GM23338 (cell line): Measurements from ENCODE around the gene UFM1. TPM values are rescaled to one million over a fixed set of nuclear protein-coding genes. Genes with fewer than 3 reads are reported as not detected.

ENCODE experiments used
- ATAC-seq: fragments of 200-7000 bp; cut with Tn5 transposase; 3 replicates; pipeline ENCODE4 v1.9.1; 2020
- DNase-seq: peaks from one replicate; pipeline ENCODE4 v3.0.0-alpha.2; 2015; ENCODE audit warnings: low spot score
- H2AFZ ChIP-seq: fragments of 200-600 bp; sonication (generic); 2 replicates; pipeline ENCODE4 v1.8.0; 2016; ENCODE audit warnings: antibody characterized with exemption, mild to moderate bottlenecking, moderate library complexity
- H3F3A ChIP-seq: fragments of 200-600 bp; sonication (generic); replicated peaks from 2 replicates; pipeline ENCODE4 v1.8.0; 2017; ENCODE audit warnings: antibody characterized with exemption, mixed run types, low read depth
- H3K27ac ChIP-seq: fragments of 200-600 bp; sonication (generic); 2 replicates; pipeline ENCODE4 v1.6.1; 2016; ENCODE audit warnings: low read depth
- H3K27me3 ChIP-seq: fragments of 200-600 bp; sonication (generic); 2 replicates; pipeline ENCODE4 v1.8.0; 2016; ENCODE audit warnings: mild to moderate bottlenecking, mixed run types, moderate library complexity; ENCODE audit not compliant: insufficient read depth
- H3K36me3 ChIP-seq: fragments of 200-600 bp; sonication (generic); 2 replicates; pipeline ENCODE4 v1.8.0; 2016; ENCODE audit warnings: mild to moderate bottlenecking; ENCODE audit not compliant: insufficient read depth
- H3K4me1 ChIP-seq: fragments of 200-600 bp; sonication (generic); 2 replicates; pipeline ENCODE4 v1.8.0; 2016; ENCODE audit warnings: mild to moderate bottlenecking, moderate library complexity; ENCODE audit not compliant: insufficient read depth
- H3K4me2 ChIP-seq: fragments of 200-600 bp; sonication (generic); 2 replicates; pipeline ENCODE4 v1.7.1; 2017; ENCODE audit warnings: mixed run types
- H3K4me3 ChIP-seq: fragments of 200-600 bp; sonication (generic); 2 replicates; pipeline ENCODE4 v1.6.1; 2016; ENCODE audit warnings: mixed run types
- H3K79me2 ChIP-seq: fragments of 200-600 bp; sonication (generic); replicated peaks from 2 replicates; pipeline ENCODE4 v1.8.0; 2017; ENCODE audit warnings: mild to moderate bottlenecking; ENCODE audit not compliant: insufficient read depth
- H3K9me2 ChIP-seq: fragments of 200-600 bp; sonication (generic); 2 replicates; pipeline ENCODE4 v1.8.0; 2017; ENCODE audit not compliant: insufficient read depth
- H4K20me1 ChIP-seq: fragments of 200-600 bp; sonication (generic); replicated peaks from 2 replicates; pipeline ENCODE4 v1.8.0; 2017; ENCODE audit warnings: mild to moderate bottlenecking; ENCODE audit not compliant: insufficient read depth
- H3K27ac Mint-ChIP-seq: 2 replicates; pipeline ENCODE4 v1.8.0; 2020; ENCODE audit warnings: inconsistent platforms, mild to moderate bottlenecking, moderate library complexity, mixed read lengths
- H3K27me3 Mint-ChIP-seq: 3 replicates; pipeline ENCODE4 v1.8.0; 2022; ENCODE audit warnings: low read depth, mild to moderate bottlenecking, moderate library complexity, mixed read lengths, inconsistent platforms; ENCODE audit not compliant: insufficient read depth, poor library complexity
- H3K36me3 Mint-ChIP-seq: 3 replicates; pipeline ENCODE4 v1.8.0; 2021; ENCODE audit warnings: low read depth, mild to moderate bottlenecking, inconsistent platforms, moderate library complexity, mixed read lengths
- H3K4me1 Mint-ChIP-seq: 3 replicates; pipeline ENCODE4 v1.8.0; 2020; ENCODE audit warnings: mild to moderate bottlenecking, inconsistent platforms, mixed read lengths
- H3K4me3 Mint-ChIP-seq: 3 replicates; pipeline ENCODE4 v1.8.0; 2021; ENCODE audit warnings: moderate library complexity, mild to moderate bottlenecking, inconsistent platforms, mixed read lengths
- H3K9me3 Mint-ChIP-seq: 3 replicates; pipeline ENCODE4 v1.8.0; 2020; ENCODE audit warnings: moderate library complexity, mild to moderate bottlenecking, inconsistent platforms, mixed read lengths
- CTCF ChIP-seq, 2 experiments: fragments of 200-600 bp in 1 of 2; sonication (generic) in 1 of 2; conservative IDR thresholded peaks; 2 replicates each; pipeline versions ENCODE4 v1.5.1 to v1.6.1; 2016 to 2017; ENCODE audit warnings: antibody characterized with exemption in 2 of 2, low read depth in 2 of 2, mild to moderate bottlenecking in 2 of 2, moderate library complexity in 1 of 2
- EZH2 ChIP-seq: fragments of 200-600 bp; sonication (generic); IDR thresholded peaks from one replicate; pipeline ENCODE4 v1.8.0; 2017; ENCODE audit warnings: antibody characterized with exemption, mild to moderate bottlenecking, low read depth; ENCODE audit not compliant: unreplicated experiment
- EZH2phosphoT487 ChIP-seq: fragments of 200-600 bp; sonication (generic); IDR thresholded peaks from one replicate; pipeline ENCODE4 v1.8.1; 2018; ENCODE audit warnings: antibody characterized with exemption; ENCODE audit not compliant: unreplicated experiment
- NANOG ChIP-seq: IDR thresholded peaks from 2 replicates; pipeline ENCODE4 v1.6.1; 2016; ENCODE audit warnings: antibody characterized with exemption, borderline replicate concordance
- REST ChIP-seq: IDR thresholded peaks from one replicate; pipeline ENCODE4 v1.6.1; 2018; ENCODE audit warnings: antibody characterized with exemption; ENCODE audit not compliant: unreplicated experiment
- STAT1 ChIP-seq: IDR thresholded peaks from one replicate; pipeline ENCODE4 v1.6.1; 2016; ENCODE audit warnings: antibody characterized with exemption; ENCODE audit not compliant: unreplicated experiment
- ZNF114 ChIP-seq: fragments of 250-450 bp; sonication (Bioruptor Pico); IDR thresholded peaks from 2 replicates; pipeline ENCODE4 v1.5.0; 2020; ENCODE audit warnings: mild to moderate bottlenecking, moderate library complexity
- ZNF331 ChIP-seq: fragments of 250-450 bp; sonication (Bioruptor Pico); IDR thresholded peaks from 2 replicates; pipeline ENCODE4 v1.5.0; 2020; ENCODE audit warnings: low read depth, mild to moderate bottlenecking, moderate library complexity
- polyA plus RNA-seq: library from polyadenylated mRNA; unstranded; fragments of >200 nt; fragmentation: Nextera tagmentation; extraction: Ambion mirVana; gene quantifications from 2 replicates; pipeline ENCODE4 v1.2.1, GENCODE V29; 2016
- total RNA-seq: library from RNA; depleted of rRNA; stranded (reverse); fragments of >200 nt; shearing (Covaris generic); gene quantifications from 2 replicates; pipeline ENCODE4 v1.2.3, GENCODE V29; 2014

The UFM1 gene
- total and polyA plus RNA-seq, 2 experiments from 2014 or later = 57.0 to 77.1 TPM

GRCh38 chr13:38325426-38325825, 24.2 kb upstream of the UFM1 start:
- Histone ChIP-seq H2AFZ (no peak overlapping the region), H3K27me3 (no peaks in the 10 kb centered on the region), H3K4me1 (peaks cover 5% of the 10 kb centered on the region; the same call in 1 of the 2 replicates), H3K36me3 (no peaks in the 10 kb centered on the region), H3K27ac (no peak overlapping the region), H4K20me1 (no peaks in the 10 kb centered on the region), H3K79me2 (no peaks in the 10 kb centered on the region), H3F3A (no peaks in the 10 kb centered on the region), H3K4me2 (no peak overlapping the region), H3K9me2 (no peaks in the 10 kb centered on the region), H3K4me3 (no peak overlapping the region)
- ATAC-seq (no peak), DNase-seq (no peak)
- H3K9me3 Mint-ChIP-seq = no peaks in the 10 kb centered on the region
- peaks cover 3% of the 10 kb centered on the region; the same call in 1 of the 3 replicates for H3K4me1 Mint-ChIP-seq
- 0 out of 2 replicates have a peak overlapping the region, but pooled peaks have one; percentile 8 for H3K27ac Mint-ChIP-seq
- no peaks in the 10 kb centered on the region for H3K36me3 Mint-ChIP-seq
- TF ChIP-seq CTCF (conservative IDR thresholded peaks at IDR 0.05; ENCODE audit: low read depth in 2 of 2) (no peak), STAT1 (no peak), ZNF331 (no peak), ZNF114 (CRISPR knock-in tag) (no peak)
- no peak overlapping the region for H3K4me3 Mint-ChIP-seq
- H3K27me3 Mint-ChIP-seq = no peaks in the 10 kb centered on the region

GRCh38 chr13:38328699-38329098, 21.0 kb upstream of the UFM1 start:
- Mint-ChIP-seq H3K4me3 (no peak overlapping the region), H3K27me3 (no peaks in the 10 kb centered on the region), H3K4me1 (peaks cover 3% of the 10 kb centered on the region; the same call in 1 of the 3 replicates), H3K36me3 (no peaks in the 10 kb centered on the region), H3K9me3 (no peaks in the 10 kb centered on the region), H3K27ac (no peak overlapping the region)
- no peak overlapping the region for H3K4me3 ChIP-seq
- peaks cover 5% of the 10 kb centered on the region; the same call in 1 of the 2 replicates for H3K4me1 ChIP-seq
- H3K27ac ChIP-seq = no peak overlapping the region
- no peaks in the 10 kb centered on the region for H3K9me2 ChIP-seq
- TF ChIP-seq EZH2phosphoT487 = no peak
- TF ChIP-seq CTCF (conservative IDR thresholded peaks at IDR 0.05; ENCODE audit: low read depth in 2 of 2) = no peak
- TF ChIP-seq EZH2 = no peak
- no peak for TF ChIP-seq NANOG
- no peak for TF ChIP-seq REST
- no peak for TF ChIP-seq ZNF114 (CRISPR knock-in tag)
- DNase-seq = no peak
- no peaks in the 10 kb centered on the region for H3K27me3 ChIP-seq
- H3F3A ChIP-seq = no peaks in the 10 kb centered on the region
- no peak overlapping the region for H3K4me2 ChIP-seq
- no peak overlapping the region for H2AFZ ChIP-seq
- no peaks in the 10 kb centered on the region for H3K36me3 ChIP-seq
- no peaks in the 10 kb centered on the region for H3K79me2 ChIP-seq
- H4K20me1 ChIP-seq = no peaks in the 10 kb centered on the region
- no peak for ATAC-seq
